Smooth muscle cell (in vitro differentiated cells): ENCODE data around the gene RORB. TPM values are rescaled to one million over a fixed set of nuclear protein-coding genes. Genes with fewer than 3 reads are reported as not detected.

Source experiments
- DNase-seq: peaks from one replicate; lab custom pipeline; 2025; ENCODE audit not compliant: unreplicated experiment; lab: John Stamatoyannopoulos, UW
- H2AFZ ChIP-seq: fragments of 200-600 bp; sonication (generic); 2 replicates; pipeline ENCODE4 v1.6.0; 2016; ENCODE audit warnings: antibody characterized with exemption, low read depth, mild to moderate bottlenecking
- H3F3A ChIP-seq: fragments of 200-600 bp; sonication (generic); 2 replicates; pipeline ENCODE4 v1.6.0; 2017; ENCODE audit warnings: antibody characterized with exemption, low read depth
- H3K27ac ChIP-seq: fragments of 200-600 bp; sonication (generic); 2 replicates; pipeline ENCODE4 v1.5.1; 2016; ENCODE audit warnings: low read depth, mild to moderate bottlenecking
- H3K27me3 ChIP-seq: fragments of 200-600 bp; sonication (generic); 2 replicates; pipeline ENCODE4 v1.6.1; 2016; ENCODE audit warnings: low read depth, mild to moderate bottlenecking
- H3K36me3 ChIP-seq: fragments of 200-600 bp; sonication (generic); 2 replicates; pipeline ENCODE4 v1.5.1; 2016; ENCODE audit warnings: low read depth
- H3K4me1 ChIP-seq: fragments of 200-600 bp; sonication (generic); 2 replicates; pipeline ENCODE4 v1.5.1; 2016; ENCODE audit warnings: low read depth
- H3K4me2 ChIP-seq: fragments of 200-600 bp; sonication (generic); 2 replicates; pipeline ENCODE4 v1.6.0; 2016; ENCODE audit warnings: mild to moderate bottlenecking
- H3K4me3 ChIP-seq: fragments of 200-600 bp; sonication (generic); 2 replicates; pipeline ENCODE4 v1.5.1; 2016; ENCODE audit warnings: mild to moderate bottlenecking
- H3K79me2 ChIP-seq: fragments of 200-600 bp; sonication (generic); 2 replicates; pipeline ENCODE4 v1.6.0; 2016; ENCODE audit warnings: low read depth, mild to moderate bottlenecking
- H3K9ac ChIP-seq: fragments of 200-600 bp; sonication (generic); 2 replicates; pipeline ENCODE4 v1.6.0; 2016; ENCODE audit warnings: low read depth
- H3K9me3 ChIP-seq: fragments of 200-600 bp; sonication (generic); replicated peaks from 2 replicates; pipeline ENCODE4 v1.5.1; 2016; ENCODE audit warnings: low read depth
- H4K20me1 ChIP-seq: fragments of 200-600 bp; sonication (generic); 2 replicates; pipeline ENCODE4 v1.6.0; 2016; ENCODE audit warnings: low read depth
- WGBS: methylation state at CpG from one replicate; pipeline ENCODE4 v1.1.7; 2016; ENCODE audit warnings: low lambda C conversion rate; 5-methylcytosine and 5-hydroxymethylcytosine counted together
- polyA plus RNA-seq: library from polyadenylated mRNA; unstranded; fragments of >200 nt; fragmentation: Nextera tagmentation; extraction: Ambion mirVana; gene quantifications from 2 replicates; pipeline ENCODE4 v1.2.1, GENCODE V29; 2016
- total RNA-seq: library from RNA; depleted of rRNA; stranded (reverse); fragments of >200 nt; gene quantifications from 2 replicates; pipeline ENCODE4 v1.2.3, GENCODE V29; 2014
- TF ChIP-seq, protein P1 (sequence below): fragments of 200-600 bp; sonication (generic); IDR thresholded peaks from 2 replicates; pipeline ENCODE4 v1.5.1; 2017; ENCODE audit warnings: borderline replicate concordance, mild to moderate bottlenecking, antibody characterized with exemption; ENCODE audit not compliant: insufficient read depth, poor library complexity, severe bottlenecking

Gene RORB
- total and polyA plus RNA-seq, 2 experiments from 2014 or later: 0.95 to 2.5 TPM

DNA sequence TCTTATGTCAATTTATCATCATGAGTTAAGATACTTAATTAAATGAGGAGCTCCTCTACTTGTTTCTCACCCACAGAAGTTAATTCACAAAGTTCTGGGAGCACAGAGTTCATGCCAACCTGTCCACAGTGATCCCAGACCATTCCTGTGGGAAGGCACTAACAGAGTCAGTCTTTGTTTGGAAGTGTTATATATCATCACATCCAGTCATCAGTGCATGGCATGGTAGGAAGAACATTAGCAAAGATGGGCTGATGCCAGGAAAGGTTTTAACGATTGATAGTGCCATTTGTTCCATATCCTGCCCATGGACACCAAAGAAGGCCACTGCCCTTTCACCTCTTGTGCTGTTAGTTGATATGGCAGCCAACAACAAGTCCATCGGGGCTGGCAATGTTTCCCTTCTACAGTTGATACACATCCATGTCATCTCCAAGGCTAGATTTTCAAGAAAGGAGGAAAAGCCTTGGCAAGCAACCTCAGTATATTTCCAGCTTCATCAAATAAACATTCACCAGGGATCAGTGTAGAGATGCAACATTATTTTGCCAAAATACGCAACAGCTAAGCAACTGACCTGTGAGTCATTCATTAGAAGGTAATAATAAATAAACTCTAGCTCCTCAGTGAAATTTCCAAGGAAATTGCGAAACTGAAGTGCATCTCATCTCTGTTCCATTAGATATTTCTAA is 169.6 kb downstream of the RORB start:
- TF ChIP-seq, protein P1, sequence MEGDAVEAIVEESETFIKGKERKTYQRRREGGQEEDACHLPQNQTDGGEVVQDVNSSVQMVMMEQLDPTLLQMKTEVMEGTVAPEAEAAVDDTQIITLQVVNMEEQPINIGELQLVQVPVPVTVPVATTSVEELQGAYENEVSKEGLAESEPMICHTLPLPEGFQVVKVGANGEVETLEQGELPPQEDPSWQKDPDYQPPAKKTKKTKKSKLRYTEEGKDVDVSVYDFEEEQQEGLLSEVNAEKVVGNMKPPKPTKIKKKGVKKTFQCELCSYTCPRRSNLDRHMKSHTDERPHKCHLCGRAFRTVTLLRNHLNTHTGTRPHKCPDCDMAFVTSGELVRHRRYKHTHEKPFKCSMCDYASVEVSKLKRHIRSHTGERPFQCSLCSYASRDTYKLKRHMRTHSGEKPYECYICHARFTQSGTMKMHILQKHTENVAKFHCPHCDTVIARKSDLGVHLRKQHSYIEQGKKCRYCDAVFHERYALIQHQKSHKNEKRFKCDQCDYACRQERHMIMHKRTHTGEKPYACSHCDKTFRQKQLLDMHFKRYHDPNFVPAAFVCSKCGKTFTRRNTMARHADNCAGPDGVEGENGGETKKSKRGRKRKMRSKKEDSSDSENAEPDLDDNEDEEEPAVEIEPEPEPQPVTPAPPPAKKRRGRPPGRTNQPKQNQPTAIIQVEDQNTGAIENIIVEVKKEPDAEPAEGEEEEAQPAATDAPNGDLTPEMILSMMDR: no peak
- H4K20me1 ChIP-seq: no peaks in the 10 kb centered on the region
- H3K27me3 ChIP-seq: no peaks in the 10 kb centered on the region
- no peaks in the 10 kb centered on the region for H3K79me2 ChIP-seq
- H3K9ac ChIP-seq: no peak overlapping the region
- H3K9me3 ChIP-seq: no peaks in the 10 kb centered on the region
- DNase-seq: no peak
- H3K36me3 ChIP-seq: no peaks in the 10 kb centered on the region
- H3K4me2 ChIP-seq: no peak overlapping the region
- H3K4me3 ChIP-seq: no peak overlapping the region
- H3K4me1 ChIP-seq: no peaks in the 10 kb centered on the region
- H3K27ac ChIP-seq: no peak overlapping the region
- no peak overlapping the region for H2AFZ ChIP-seq
- 95% methylated on average over 4 of the region's 4 CpGs for WGBS
- H3F3A ChIP-seq: no peaks in the 10 kb centered on the region

DNA sequence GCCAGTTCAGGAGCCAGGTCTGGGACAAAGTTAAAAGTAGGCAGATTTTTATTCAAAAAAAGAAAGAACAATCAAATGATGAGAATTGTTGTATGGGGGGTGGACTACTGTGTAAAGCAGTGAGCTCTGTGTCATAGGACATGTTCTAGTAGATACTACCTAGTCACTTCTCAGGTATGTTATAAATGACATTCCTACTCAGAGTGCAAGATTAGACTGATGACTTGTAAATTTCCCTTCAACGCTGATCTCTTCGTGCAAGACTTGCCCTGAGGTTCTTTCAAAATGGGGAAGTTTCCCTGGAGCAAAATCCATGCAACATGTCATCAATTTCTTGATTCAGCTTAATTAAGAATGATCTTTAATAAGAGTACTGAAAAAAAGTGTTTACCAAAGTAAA is 175.1 kb downstream of the RORB start:
- Histone ChIP-seq H3K4me1 (no peaks in the 10 kb centered on the region), H3K36me3 (no peaks in the 10 kb centered on the region), H3K4me2 (no peak overlapping the region), H3K27me3 (no peaks in the 10 kb centered on the region), H3K79me2 (no peaks in the 10 kb centered on the region), H3K27ac (no peak overlapping the region), H3F3A (no peaks in the 10 kb centered on the region), H3K9ac (no peak overlapping the region), H2AFZ (no peak overlapping the region), H3K9me3 (no peaks in the 10 kb centered on the region), H3K4me3 (no peak overlapping the region), H4K20me1 (no peaks in the 10 kb centered on the region)
- TF ChIP-seq, protein P1: no peak
- WGBS: 52% methylated on average over 2 of the region's 2 CpGs
- DNase-seq: no peak

DNA sequence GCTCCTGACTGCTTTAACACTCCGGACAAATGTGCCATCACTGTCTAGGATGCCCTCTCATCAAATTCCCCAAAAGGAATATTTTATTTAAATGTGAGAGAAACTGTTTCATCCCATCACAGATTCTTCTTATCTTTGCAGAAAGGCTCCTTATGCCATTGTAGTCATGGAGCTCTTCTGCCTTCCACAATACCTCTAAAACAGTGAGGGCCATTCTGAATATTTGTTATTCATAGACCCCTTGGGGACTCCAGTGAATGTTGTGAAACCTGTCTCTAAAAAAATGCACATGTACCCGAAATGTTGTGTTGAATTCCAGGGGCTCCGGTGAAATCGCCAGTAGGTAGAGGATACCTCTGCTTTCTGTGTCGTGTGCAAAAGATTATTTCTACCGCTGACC is 176.9 kb downstream of the RORB start:
- TF ChIP-seq, protein P1: no peak
- Histone ChIP-seq H3K9me3 (no peaks in the 10 kb centered on the region), H3K27ac (no peak overlapping the region), H3K36me3 (no peaks in the 10 kb centered on the region), H2AFZ (no peak overlapping the region), H3K27me3 (no peaks in the 10 kb centered on the region), H3F3A (no peaks in the 10 kb centered on the region), H3K4me3 (no peak overlapping the region), H3K79me2 (no peaks in the 10 kb centered on the region), H3K9ac (no peak overlapping the region), H4K20me1 (no peaks in the 10 kb centered on the region), H3K4me2 (no peak overlapping the region), H3K4me1 (no peaks in the 10 kb centered on the region)
- DNase-seq: no peak
- WGBS: 78% methylated on average over 6 of the region's 6 CpGs

DNA sequence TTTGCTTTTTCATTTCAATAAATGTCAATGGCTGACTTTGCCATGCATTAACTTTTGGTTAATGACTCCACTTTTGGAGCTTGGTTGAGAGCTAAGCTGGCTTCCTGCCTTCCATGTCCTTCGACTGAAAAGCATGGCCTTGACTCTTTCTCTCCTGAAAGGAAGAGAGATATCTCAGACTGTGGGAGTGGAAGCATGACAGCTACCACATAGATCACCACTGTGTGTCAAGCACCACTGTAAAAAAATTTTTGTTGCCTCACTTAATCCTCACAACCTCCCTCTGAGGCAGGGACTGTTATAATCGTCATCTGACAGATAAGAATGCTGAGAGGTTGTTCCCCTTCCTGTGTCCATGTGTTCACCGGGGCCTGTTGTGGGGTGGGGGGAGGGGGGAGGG is 184.8 kb downstream of the RORB start:
- H3K36me3 ChIP-seq: no peaks in the 10 kb centered on the region
- no peak overlapping the region for H3K27ac ChIP-seq
- no peak overlapping the region for H3K4me3 ChIP-seq
- H3K9ac ChIP-seq: no peak overlapping the region
- no peaks in the 10 kb centered on the region for H3K27me3 ChIP-seq
- no peak overlapping the region for H2AFZ ChIP-seq
- no peaks in the 10 kb centered on the region for H3K79me2 ChIP-seq
- DNase-seq: no peak
- no peaks in the 10 kb centered on the region for H3K4me1 ChIP-seq
- no peaks in the 10 kb centered on the region for H3K9me3 ChIP-seq
- TF ChIP-seq, protein P1: no peak
- 24% methylated on average over 3 of the region's 3 CpGs for WGBS
- no peaks in the 10 kb centered on the region for H3F3A ChIP-seq
- no peak overlapping the region for H3K4me2 ChIP-seq
- H4K20me1 ChIP-seq: no peaks in the 10 kb centered on the region
